Ascending aorta (tissue), 2 donors: ENCODE data around the gene PLA2G1B. TPM values are rescaled to one million over a fixed set of nuclear protein-coding genes. Genes with fewer than 3 reads are reported as not detected.

Experiments used
- DNase-seq, 2 donors: peaks; one replicate each; pipeline ENCODE4 v3.0.0-alpha.2; 2019; ENCODE audit warnings: low spot score in 2 of 2
- H3K27ac ChIP-seq, 2 donors: fragments of 200-600 bp; sonication (generic); one replicate each; pipeline ENCODE4 v1.5.1; 2016 to 2017; ENCODE audit warnings: mild to moderate bottlenecking in 1 of 2
- H3K27me3 ChIP-seq: fragments of 200-600 bp; sonication (generic); one replicate; pipeline ENCODE4 v1.5.1; 2017
- H3K36me3 ChIP-seq, 2 donors: fragments of 200-600 bp; sonication (generic); one replicate each; pipeline ENCODE4 v1.5.1; 2016
- H3K4me1 ChIP-seq, 2 donors: fragments of 200-600 bp; sonication (generic); one replicate each; pipeline ENCODE4 v1.5.1; 2016 to 2017; ENCODE audit warnings: mild to moderate bottlenecking in 1 of 2
- H3K4me3 ChIP-seq, 2 donors: fragments of 200-600 bp; sonication (generic); one replicate each; pipeline ENCODE4 v1.5.1; 2016 to 2017; ENCODE audit warnings: mild to moderate bottlenecking in 1 of 2
- H3K9me3 ChIP-seq, 2 donors: fragments of 200-600 bp; sonication (generic); one replicate each; pipeline ENCODE4 v1.5.1; 2016
- CTCF ChIP-seq, 3 experiments: fragments of 200-600 bp in 2 of 3; fragments of 450-650 bp in 1 of 3; sonication (generic) in 2 of 3; IDR thresholded peaks; one replicate each; pipeline ENCODE4 v1.5.1; 2016 to 2019; ENCODE audit warnings: antibody characterized with exemption in 3 of 3, mild to moderate bottlenecking in 1 of 3, moderate library complexity in 1 of 3
- intact Hi-C: fragments of 100-400 bp; cut with DNase I; formaldehyde crosslinking; loops from one replicate; pipeline ENCODE4 v1.15.1; 2023
- total RNA-seq: library from RNA; depleted of rRNA; stranded (reverse); fragments of >200 nt; gene quantifications from one replicate; pipeline ENCODE4 v1.1.0, GENCODE V29; 2016

The PLA2G1B gene
- total RNA-seq, 1 donor from 2014 or later: not detected

GRCh38 chr12:120363274-120363855, 35.8 kb upstream of the PLA2G1B start:
- Histone ChIP-seq H3K36me3 (no peaks in the 10 kb centered on the region), H3K4me1 (peaks cover 6 to 7% of the 10 kb centered on the region in 2 donors), H3K9me3 (no peaks in the 10 kb centered on the region), H3K27me3 (peaks cover 12% of the 10 kb centered on the region), H3K27ac (no peak overlapping the region), H3K4me3 (no peak overlapping the region)
- intact Hi-C loops: no loop called here
- no peak for DNase-seq
- no peak for TF ChIP-seq CTCF (IDR thresholded peaks at IDR 0.05)

- no peak for DNase-seq
- no peak overlapping the region for H3K4me3 ChIP-seq
- TF ChIP-seq CTCF (IDR thresholded peaks at IDR 0.05): no peak
- no peaks in the 10 kb centered on the region for H3K36me3 ChIP-seq
- no peak overlapping the region for H3K27ac ChIP-seq
- peaks cover 0 to 3% of the 10 kb centered on the region in 2 donors for H3K4me1 ChIP-seq
- intact Hi-C loops: no loop called here
- H3K9me3 ChIP-seq: no peaks in the 10 kb centered on the region
- peaks cover 6% of the 10 kb centered on the region for H3K27me3 ChIP-seq
Measured at GRCh38 chr12:120362516-120363273, 35.1 kb upstream of the PLA2G1B start.

- Histone ChIP-seq H3K9me3 (no peaks in the 10 kb centered on the region), H3K4me1 (peaks cover 0 to 3% of the 10 kb centered on the region in 2 donors), H3K36me3 (no peaks in the 10 kb centered on the region), H3K4me3 (peak overlapping the region; percentile 43 to 60), H3K27ac (no peak overlapping the region), H3K27me3 (peaks cover 4% of the 10 kb centered on the region)
- intact Hi-C loops: no loop called here
- DNase-seq: peak in 1 of 2 donors; percentile 66
- no peak for TF ChIP-seq CTCF (IDR thresholded peaks at IDR 0.05)
Measured at GRCh38 chr12:120361506-120362208, 34.1 kb upstream of the PLA2G1B start.

- Histone ChIP-seq H3K27ac (no peak overlapping the region), H3K4me3 (no peak overlapping the region), H3K27me3 (peaks cover 4% of the 10 kb centered on the region), H3K36me3 (no peaks in the 10 kb centered on the region), H3K9me3 (no peaks in the 10 kb centered on the region), H3K4me1 (peaks cover 0 to 3% of the 10 kb centered on the region in 2 donors)
- DNase-seq: no peak
- intact Hi-C loops: no loop called here
- no peak for TF ChIP-seq CTCF (IDR thresholded peaks at IDR 0.05)
Measured at GRCh38 chr12:120359128-120359527, 31.5 kb upstream of the PLA2G1B start.

GRCh38 chr12:120358412-120359100, 31.0 kb upstream of the PLA2G1B start:
- TF ChIP-seq CTCF (IDR thresholded peaks at IDR 0.05): no peak
- intact Hi-C loops: no loop called here
- DNase-seq: no peak
- no peaks in the 10 kb centered on the region for H3K9me3 ChIP-seq
- H3K27me3 ChIP-seq: peaks cover 4% of the 10 kb centered on the region
- no peak overlapping the region for H3K4me3 ChIP-seq
- peaks cover 0 to 3% of the 10 kb centered on the region in 2 donors for H3K4me1 ChIP-seq
- no peaks in the 10 kb centered on the region for H3K36me3 ChIP-seq
- H3K27ac ChIP-seq: no peak overlapping the region
